Stomach (tissue), 4 donors: ENCODE data around the gene MCF2L.

Source experiments
- EP300 ChIP-seq: sonication (generic); formaldehyde crosslinking; IDR thresholded peaks from one replicate; pipeline ENCODE4 v1.6.1; 2017; ENCODE audit warnings: antibody characterized with exemption
- POLR2A ChIP-seq, 4 donors: fragments of 450-650 bp; IDR thresholded peaks; one replicate each; pipeline ENCODE4 v1.6.1; 2016; ENCODE audit warnings: antibody characterized with exemption in 4 of 4, control low read depth in 2 of 4, mild to moderate bottlenecking in 1 of 4, moderate library complexity in 1 of 4
- POLR2AphosphoS5 ChIP-seq, 3 donors: sonication (generic); formaldehyde crosslinking; IDR thresholded peaks; one replicate each; pipeline ENCODE4 v1.6.1; 2016; ENCODE audit warnings: antibody characterized with exemption in 3 of 3
- TF ChIP-seq, protein P1 (sequence below), 7 experiments: fragments of 450-650 bp in 4 of 7; fragments of 200-600 bp in 3 of 7; sonication (generic) in 3 of 7; IDR thresholded peaks; one replicate each; pipeline ENCODE4 v1.5.1; 2016 to 2019; ENCODE audit warnings: antibody characterized with exemption in 7 of 7, control low read depth in 2 of 7, mild to moderate bottlenecking in 1 of 7

- TF ChIP-seq, protein P1, sequence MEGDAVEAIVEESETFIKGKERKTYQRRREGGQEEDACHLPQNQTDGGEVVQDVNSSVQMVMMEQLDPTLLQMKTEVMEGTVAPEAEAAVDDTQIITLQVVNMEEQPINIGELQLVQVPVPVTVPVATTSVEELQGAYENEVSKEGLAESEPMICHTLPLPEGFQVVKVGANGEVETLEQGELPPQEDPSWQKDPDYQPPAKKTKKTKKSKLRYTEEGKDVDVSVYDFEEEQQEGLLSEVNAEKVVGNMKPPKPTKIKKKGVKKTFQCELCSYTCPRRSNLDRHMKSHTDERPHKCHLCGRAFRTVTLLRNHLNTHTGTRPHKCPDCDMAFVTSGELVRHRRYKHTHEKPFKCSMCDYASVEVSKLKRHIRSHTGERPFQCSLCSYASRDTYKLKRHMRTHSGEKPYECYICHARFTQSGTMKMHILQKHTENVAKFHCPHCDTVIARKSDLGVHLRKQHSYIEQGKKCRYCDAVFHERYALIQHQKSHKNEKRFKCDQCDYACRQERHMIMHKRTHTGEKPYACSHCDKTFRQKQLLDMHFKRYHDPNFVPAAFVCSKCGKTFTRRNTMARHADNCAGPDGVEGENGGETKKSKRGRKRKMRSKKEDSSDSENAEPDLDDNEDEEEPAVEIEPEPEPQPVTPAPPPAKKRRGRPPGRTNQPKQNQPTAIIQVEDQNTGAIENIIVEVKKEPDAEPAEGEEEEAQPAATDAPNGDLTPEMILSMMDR (IDR thresholded peaks at IDR 0.05), result no peak
- TF ChIP-seq POLR2AphosphoS5 (IDR thresholded peaks at IDR 0.05) (no peak), POLR2A (IDR thresholded peaks at IDR 0.05) (no peak), EP300 (no peak)
These were observed 28.8 kb upstream of the MCF2L start for GRCh38 chr13:112940236-112940635.
